Measurements from ENCODE around the gene PPP1R27. TPM values are rescaled to one million over a fixed set of nuclear protein-coding genes. Genes with fewer than 3 reads are reported as not detected.

PPP1R27 gene
- polyA plus RNA-seq, 1 donor: 0.21 TPM

DNA sequence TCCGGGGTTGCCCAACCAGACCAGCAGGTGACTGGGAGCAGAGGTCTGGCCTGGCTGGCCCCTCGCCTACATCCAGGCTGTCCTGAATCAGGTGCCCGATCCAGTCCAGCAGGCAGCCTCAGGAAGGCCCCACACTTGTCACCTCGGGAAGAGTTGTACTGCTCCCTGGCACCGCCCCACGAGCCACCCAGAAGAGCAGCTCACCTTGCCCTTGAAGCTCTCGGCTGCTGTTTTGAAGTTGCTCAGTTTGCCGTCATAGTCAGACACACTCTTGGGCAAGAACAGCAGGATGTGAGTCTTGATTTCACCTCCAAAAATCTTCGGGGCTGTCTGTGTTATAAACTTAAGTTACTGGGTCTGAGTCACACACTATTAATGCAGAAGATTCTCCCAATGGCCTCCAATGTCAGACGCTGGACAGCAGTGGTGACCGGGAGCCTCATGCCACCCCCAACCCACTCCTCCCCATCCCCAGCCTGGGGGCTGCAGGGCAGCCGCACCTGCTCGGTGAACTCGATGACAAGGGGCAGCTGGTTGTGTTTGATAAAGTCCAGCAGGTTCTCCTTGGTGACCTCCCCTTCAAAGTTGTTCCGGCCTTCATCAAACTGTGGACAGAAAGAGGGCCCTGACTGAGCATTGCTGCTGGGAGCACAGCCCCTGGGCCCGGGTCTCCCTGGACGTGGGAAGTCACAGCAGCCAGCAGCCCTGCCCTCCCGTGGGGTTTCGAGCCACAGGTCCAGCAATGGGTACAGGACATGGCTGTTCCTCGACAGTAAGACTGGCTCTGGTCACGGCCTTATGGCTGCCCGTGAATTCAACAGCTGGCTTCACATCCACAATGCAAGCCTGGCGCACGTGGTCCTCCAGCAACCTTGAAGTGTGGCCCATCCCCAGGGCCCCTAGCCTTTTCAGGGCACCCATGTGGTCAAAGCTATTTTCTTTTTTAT is 12.2 kb upstream of the PPP1R27 start:
- no peak overlapping the region for H3K4me3 ChIP-seq (ENCODE audit: low read length)
- H3K9me3 ChIP-seq (ENCODE audit: control insufficient read depth, low read depth, low read length): peaks cover 11% of the 10 kb centered on the region
- no peaks in the 10 kb centered on the region for H3K4me1 ChIP-seq (ENCODE audit: control insufficient read depth, insufficient read depth, low read length)
- H3K27ac ChIP-seq (ENCODE audit: low read length): no peak overlapping the region
- no peaks in the 10 kb centered on the region for H3K27me3 ChIP-seq (ENCODE audit: control insufficient read depth, insufficient read depth, low read length)
- peaks cover 77% of the 10 kb centered on the region for H3K36me3 ChIP-seq (ENCODE audit: control insufficient read depth, insufficient read depth, low read length)
- WGBS (ENCODE audit: insufficient coverage, low lambda C conversion rate): 100% methylated on average over 1 of the region's 24 CpGs
- DNase-seq: no peak

DNA sequence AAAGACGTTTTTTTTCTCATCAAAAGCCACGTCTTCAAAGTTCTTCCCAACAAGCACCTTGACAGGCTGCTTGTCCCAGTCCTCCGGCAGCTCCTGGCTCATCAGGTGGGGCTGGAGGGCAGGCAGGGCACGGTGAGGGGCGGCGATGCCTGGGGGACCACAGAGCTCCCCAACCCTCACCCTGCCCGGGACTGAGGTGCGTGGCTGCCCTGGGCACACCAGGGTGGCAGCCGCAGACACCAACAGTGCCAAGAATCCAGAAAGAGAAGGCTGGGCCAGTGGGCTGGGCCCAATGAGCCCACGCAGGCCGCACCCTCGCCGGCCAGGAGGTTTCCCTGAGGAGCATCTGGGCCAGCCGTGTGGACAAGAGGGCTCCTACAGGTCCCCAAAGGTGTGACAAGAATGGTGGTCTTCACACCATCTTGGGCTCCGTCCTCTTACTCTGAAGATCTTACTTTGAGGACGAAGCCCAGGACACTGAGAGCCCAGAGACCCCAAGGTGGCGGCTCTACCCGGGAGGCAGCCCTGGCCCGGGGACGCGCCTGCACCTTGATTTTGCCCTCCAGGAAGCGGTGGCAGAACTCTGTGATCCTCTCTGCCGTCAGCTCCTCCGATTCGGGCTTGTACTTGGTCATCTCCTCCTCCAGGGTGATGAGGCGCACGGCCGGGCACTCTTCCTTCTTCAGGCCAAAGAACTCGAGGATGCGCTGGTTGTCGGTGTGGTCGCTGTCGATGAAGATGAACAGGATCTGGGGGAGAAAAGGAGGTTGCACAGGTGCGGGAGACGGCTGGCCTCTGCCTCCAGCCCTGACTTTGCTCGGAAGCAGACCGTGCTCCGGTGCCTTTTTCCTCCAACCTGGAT is 11.3 kb upstream of the PPP1R27 start:
- Histone ChIP-seq H3K4me3 (ENCODE audit: low read length) (no peak overlapping the region), H3K27me3 (ENCODE audit: control insufficient read depth, insufficient read depth, low read length) (no peaks in the 10 kb centered on the region), H3K4me1 (ENCODE audit: control insufficient read depth, insufficient read depth, low read length) (no peaks in the 10 kb centered on the region), H3K36me3 (ENCODE audit: control insufficient read depth, insufficient read depth, low read length) (peaks cover 68% of the 10 kb centered on the region), H3K27ac (ENCODE audit: low read length) (no peak overlapping the region), H3K9me3 (ENCODE audit: control insufficient read depth, low read depth, low read length) (peaks cover 11% of the 10 kb centered on the region)
- no CpG with 5 or more reads among the region's 38 CpGs for WGBS (ENCODE audit: insufficient coverage, low lambda C conversion rate)
- DNase-seq: no peak

DNA sequence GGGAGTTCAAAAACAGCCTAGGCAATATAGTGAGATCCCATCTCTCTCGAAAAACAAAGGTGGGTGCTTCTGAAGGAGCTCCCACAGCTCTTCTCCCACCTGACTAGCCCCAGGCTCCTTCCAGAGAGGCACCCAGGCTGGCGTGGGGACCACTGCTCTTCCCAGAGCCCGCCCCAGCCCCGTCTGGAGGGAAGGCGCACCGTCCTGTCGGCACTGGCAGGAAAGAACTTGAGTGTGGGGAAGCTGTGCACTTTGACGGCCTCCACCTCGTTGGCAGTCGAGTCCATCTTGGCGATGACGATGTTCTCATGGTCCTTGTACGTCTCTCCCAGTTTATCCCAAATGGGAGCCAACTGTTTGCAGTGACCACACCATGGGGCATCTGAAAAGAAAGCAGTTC is 10.5 kb upstream of the PPP1R27 start:
- no peaks in the 10 kb centered on the region for H3K4me1 ChIP-seq (ENCODE audit: control insufficient read depth, insufficient read depth, low read length)
- no CpG with 5 or more reads among the region's 13 CpGs for WGBS (ENCODE audit: insufficient coverage, low lambda C conversion rate)
- H3K9me3 ChIP-seq (ENCODE audit: control insufficient read depth, low read depth, low read length): peaks cover 11% of the 10 kb centered on the region
- peaks cover 66% of the 10 kb centered on the region for H3K36me3 ChIP-seq (ENCODE audit: control insufficient read depth, insufficient read depth, low read length)
- H3K4me3 ChIP-seq (ENCODE audit: low read length): no peak overlapping the region
- no peak for DNase-seq
- no peaks in the 10 kb centered on the region for H3K27me3 ChIP-seq (ENCODE audit: control insufficient read depth, insufficient read depth, low read length)
- no peak overlapping the region for H3K27ac ChIP-seq (ENCODE audit: low read length)

DNA sequence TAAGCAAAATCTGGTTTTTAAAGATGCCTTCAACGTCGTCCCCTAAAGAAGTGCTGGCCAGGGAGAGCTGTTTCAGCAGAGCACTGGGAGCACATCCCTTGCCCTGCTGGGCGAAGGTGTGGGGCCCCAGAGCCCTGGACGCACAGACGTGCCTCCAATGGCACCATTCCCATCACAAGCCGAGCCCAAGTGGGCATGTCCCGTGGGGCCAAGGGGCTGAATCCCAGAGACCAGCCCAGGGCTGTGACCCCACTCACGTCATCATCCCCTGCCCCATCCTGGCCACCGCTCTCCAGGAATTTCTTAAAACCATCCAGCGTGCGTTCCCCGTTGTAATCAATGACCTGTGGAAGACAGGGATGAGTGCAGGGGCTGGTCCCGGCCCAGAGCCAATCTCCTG is 10.0 kb upstream of the PPP1R27 start:
- Histone ChIP-seq H3K9me3 (ENCODE audit: control insufficient read depth, low read depth, low read length) (peaks cover 11% of the 10 kb centered on the region), H3K36me3 (ENCODE audit: control insufficient read depth, insufficient read depth, low read length) (peaks cover 61% of the 10 kb centered on the region), H3K27me3 (ENCODE audit: control insufficient read depth, insufficient read depth, low read length) (no peaks in the 10 kb centered on the region), H3K27ac (ENCODE audit: low read length) (no peak overlapping the region), H3K4me3 (ENCODE audit: low read length) (no peak overlapping the region), H3K4me1 (ENCODE audit: control insufficient read depth, insufficient read depth, low read length) (no peaks in the 10 kb centered on the region)
- DNase-seq: no peak
- WGBS (ENCODE audit: insufficient coverage, low lambda C conversion rate): no CpG with 5 or more reads among the region's 13 CpGs

DNA sequence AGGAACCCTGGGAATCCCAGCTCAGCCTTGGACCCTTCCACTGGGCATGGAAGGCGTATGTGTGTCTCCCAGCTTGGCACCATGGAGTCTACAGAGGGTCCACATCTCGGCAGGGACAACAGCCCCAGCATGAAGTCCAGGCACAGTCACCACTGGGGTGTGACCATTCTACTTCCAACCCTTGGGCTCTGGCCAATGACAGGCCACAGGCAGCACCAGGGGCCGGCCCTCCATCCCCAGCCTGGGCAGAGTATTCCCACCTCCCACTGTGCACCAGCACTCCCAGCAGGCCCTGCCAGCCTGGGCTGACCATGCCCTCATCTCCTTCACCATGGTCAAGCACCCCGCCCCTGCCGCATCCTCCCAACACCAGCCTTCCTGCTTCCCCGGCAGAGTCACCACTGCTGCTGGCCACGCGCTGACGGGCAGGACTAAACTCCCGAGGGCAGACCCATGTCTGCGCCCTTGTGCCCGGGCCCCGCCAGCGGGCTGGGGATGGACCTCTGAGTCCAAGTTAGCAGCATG is 9.5 kb upstream of the PPP1R27 start:
- peaks cover 11% of the 10 kb centered on the region for H3K9me3 ChIP-seq (ENCODE audit: control insufficient read depth, low read depth, low read length)
- WGBS (ENCODE audit: insufficient coverage, low lambda C conversion rate): no CpG with 5 or more reads among the region's 14 CpGs
- no peak overlapping the region for H3K27ac ChIP-seq (ENCODE audit: low read length)
- peaks cover 57% of the 10 kb centered on the region for H3K36me3 ChIP-seq (ENCODE audit: control insufficient read depth, insufficient read depth, low read length)
- DNase-seq: no peak
- H3K27me3 ChIP-seq (ENCODE audit: control insufficient read depth, insufficient read depth, low read length): no peaks in the 10 kb centered on the region
- H3K4me1 ChIP-seq (ENCODE audit: control insufficient read depth, insufficient read depth, low read length): no peaks in the 10 kb centered on the region
- H3K4me3 ChIP-seq (ENCODE audit: low read length): no peak overlapping the region

DNA sequence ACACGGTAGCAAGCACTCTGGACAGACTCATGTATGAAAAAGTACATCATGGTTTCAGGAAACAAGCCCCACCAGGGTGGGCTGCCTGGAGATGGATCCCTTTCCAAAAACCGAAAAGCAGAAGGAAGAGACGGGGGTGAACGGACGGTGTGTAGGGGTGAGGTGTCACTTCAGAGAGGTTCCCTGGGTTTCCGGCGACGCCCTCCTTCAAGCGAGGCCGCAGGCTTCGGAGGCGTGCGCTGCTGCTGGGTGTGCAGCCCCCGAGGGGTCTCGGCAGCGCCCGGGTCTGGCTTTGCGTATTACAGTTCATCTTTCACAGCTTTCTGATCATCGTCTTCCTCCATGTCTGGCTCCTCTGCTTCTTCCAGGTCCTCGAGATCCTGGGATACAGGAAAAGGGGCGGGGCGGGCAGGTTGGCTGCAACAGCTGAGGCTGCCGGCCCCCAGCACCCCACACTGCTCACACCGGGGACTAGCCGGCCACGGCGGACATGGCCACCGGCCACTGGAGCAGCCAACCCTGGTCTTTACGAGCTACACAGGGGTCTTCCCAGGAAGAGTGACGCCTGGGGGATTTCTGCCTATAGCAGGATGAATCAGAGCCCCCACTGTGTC is 9.0 kb upstream of the PPP1R27 start:
- Histone ChIP-seq H3K27ac (ENCODE audit: low read length) (no peak overlapping the region), H3K4me3 (ENCODE audit: low read length) (no peak overlapping the region), H3K27me3 (ENCODE audit: control insufficient read depth, insufficient read depth, low read length) (no peaks in the 10 kb centered on the region), H3K9me3 (ENCODE audit: control insufficient read depth, low read depth, low read length) (peaks cover 11% of the 10 kb centered on the region), H3K36me3 (ENCODE audit: control insufficient read depth, insufficient read depth, low read length) (peaks cover 56% of the 10 kb centered on the region), H3K4me1 (ENCODE audit: control insufficient read depth, insufficient read depth, low read length) (no peaks in the 10 kb centered on the region)
- DNase-seq: no peak
- WGBS (ENCODE audit: insufficient coverage, low lambda C conversion rate): no CpG with 5 or more reads among the region's 30 CpGs

DNA sequence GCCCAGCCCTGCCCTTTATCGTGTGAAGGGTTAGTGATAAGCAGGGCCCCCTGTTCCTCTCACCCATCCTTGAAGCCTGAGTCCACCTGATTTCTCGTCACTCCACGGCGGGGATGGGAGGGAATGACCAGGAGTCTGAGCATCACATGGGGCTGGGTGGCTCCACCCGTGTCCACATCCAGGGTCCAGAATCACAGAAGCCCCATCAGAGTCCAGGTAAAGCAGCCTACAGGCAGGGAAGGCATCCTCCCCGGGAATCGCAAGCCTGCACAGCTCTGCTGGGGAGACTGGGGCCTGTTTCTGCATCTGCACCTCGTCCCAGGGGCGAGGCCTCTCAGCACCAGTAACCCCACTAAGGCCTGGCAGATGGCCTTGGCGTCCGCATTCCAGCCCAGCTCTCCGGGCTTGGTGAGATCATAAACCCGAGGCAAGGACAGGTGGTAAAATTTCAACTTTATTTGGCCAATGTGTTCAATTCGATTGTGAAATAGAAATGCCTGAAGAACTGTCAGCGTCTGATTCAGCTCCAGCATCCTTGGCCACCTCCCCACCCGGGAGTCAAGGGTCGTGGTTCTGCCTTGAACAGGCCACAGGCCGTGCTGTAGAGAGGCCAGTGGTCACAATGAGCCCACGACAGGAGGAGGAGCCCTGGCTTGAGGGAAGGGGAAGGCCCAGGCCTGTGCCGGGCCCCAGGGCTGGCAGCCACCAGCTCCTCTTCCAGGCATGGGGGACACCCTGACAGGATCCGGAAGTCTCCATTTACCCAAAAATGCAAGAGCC is 8.1 kb upstream of the PPP1R27 start:
- H3K27me3 ChIP-seq (ENCODE audit: control insufficient read depth, insufficient read depth, low read length): no peaks in the 10 kb centered on the region
- H3K9me3 ChIP-seq (ENCODE audit: control insufficient read depth, low read depth, low read length): peaks cover 11% of the 10 kb centered on the region
- DNase-seq: no peak
- H3K27ac ChIP-seq (ENCODE audit: low read length): no peak overlapping the region
- no peak overlapping the region for H3K4me3 ChIP-seq (ENCODE audit: low read length)
- peaks cover 52% of the 10 kb centered on the region for H3K36me3 ChIP-seq (ENCODE audit: control insufficient read depth, insufficient read depth, low read length)
- no peaks in the 10 kb centered on the region for H3K4me1 ChIP-seq (ENCODE audit: control insufficient read depth, insufficient read depth, low read length)
- no CpG with 5 or more reads among the region's 21 CpGs for WGBS (ENCODE audit: insufficient coverage, low lambda C conversion rate)

DNA sequence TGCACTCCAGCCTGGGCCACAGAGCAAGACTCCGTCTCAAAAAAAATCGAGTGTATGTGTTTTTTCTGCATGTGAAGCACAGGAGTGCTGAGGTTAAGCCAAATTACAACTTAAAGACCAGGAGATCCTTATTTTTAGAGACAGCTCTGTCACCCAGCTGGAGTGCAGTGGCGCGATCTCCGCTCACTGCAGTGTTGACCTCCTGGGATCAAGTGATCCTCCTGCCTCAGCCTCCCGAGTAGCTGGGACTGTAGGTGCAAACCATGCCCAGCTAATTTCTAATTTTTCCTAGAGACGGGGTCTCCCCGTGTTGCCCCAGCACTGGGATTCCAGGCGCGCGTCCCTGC is 7.5 kb upstream of the PPP1R27 start:
- no CpG with 5 or more reads among the region's 11 CpGs for WGBS (ENCODE audit: insufficient coverage, low lambda C conversion rate)
- Histone ChIP-seq H3K9me3 (ENCODE audit: control insufficient read depth, low read depth, low read length) (peaks cover 11% of the 10 kb centered on the region), H3K36me3 (ENCODE audit: control insufficient read depth, insufficient read depth, low read length) (peaks cover 50% of the 10 kb centered on the region), H3K4me3 (ENCODE audit: low read length) (no peak overlapping the region), H3K27ac (ENCODE audit: low read length) (no peak overlapping the region), H3K4me1 (ENCODE audit: control insufficient read depth, insufficient read depth, low read length) (no peaks in the 10 kb centered on the region), H3K27me3 (ENCODE audit: control insufficient read depth, insufficient read depth, low read length) (no peaks in the 10 kb centered on the region)
- no peak for DNase-seq

DNA sequence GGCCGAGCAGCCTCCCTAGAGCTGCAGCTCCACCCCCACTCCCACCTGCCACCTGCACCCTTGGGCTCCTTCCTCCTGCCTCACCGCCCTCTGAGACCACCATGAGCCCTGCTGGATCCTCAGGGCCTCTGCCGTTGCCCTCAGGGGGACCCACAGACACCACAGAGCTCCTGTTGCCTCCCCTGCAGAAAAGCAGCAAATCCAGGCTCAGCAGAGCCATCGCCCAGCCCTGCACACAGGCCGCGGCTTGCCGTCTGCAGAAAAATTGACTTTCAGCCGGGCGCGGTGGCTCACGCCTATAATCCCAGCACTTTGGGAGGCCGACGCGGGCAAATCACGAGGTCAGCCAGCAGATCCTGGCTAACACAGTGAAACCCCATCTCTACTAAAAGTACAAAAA is 7.0 kb upstream of the PPP1R27 start:
- no peaks in the 10 kb centered on the region for H3K27me3 ChIP-seq (ENCODE audit: control insufficient read depth, insufficient read depth, low read length)
- DNase-seq: no peak
- peaks cover 11% of the 10 kb centered on the region for H3K9me3 ChIP-seq (ENCODE audit: control insufficient read depth, low read depth, low read length)
- WGBS (ENCODE audit: insufficient coverage, low lambda C conversion rate): no CpG with 5 or more reads among the region's 15 CpGs
- peaks cover 45% of the 10 kb centered on the region for H3K36me3 ChIP-seq (ENCODE audit: control insufficient read depth, insufficient read depth, low read length)
- H3K4me1 ChIP-seq (ENCODE audit: control insufficient read depth, insufficient read depth, low read length): no peaks in the 10 kb centered on the region
- H3K4me3 ChIP-seq (ENCODE audit: low read length): no peak overlapping the region
- H3K27ac ChIP-seq (ENCODE audit: low read length): no peak overlapping the region
